Endothelial cell of umbilical vein (primary cell): ENCODE data around the gene BLOC1S4. TPM values are rescaled to one million over a fixed set of nuclear protein-coding genes. Genes with fewer than 3 reads are reported as not detected.

Experiments
- BruUV-seq: library from RNA; stranded (reverse); fragments of 400-500 nt; replicated peaks from 2 replicates; lab custom pipeline; 2021; lab: Mats Ljungman, UMichigan
- CTCF ChIA-PET: fragments of 300-600, 350-600 bp; sonication (Branson Sonifier 250); formaldehyde crosslinking; loops from one replicate; lab custom pipeline; 2021; ENCODE audit warnings: antibody characterized with exemption, inconsistent platforms; lab: Charles Lee
- POLR2A ChIA-PET: fragments of 300-600, 350-600 bp; sonication (Branson Sonifier 250); formaldehyde crosslinking; loops from one replicate; lab custom pipeline; 2021; ENCODE audit warnings: antibody characterized with exemption, inconsistent platforms; lab: Charles Lee
- DNase-seq: peaks from one replicate; pipeline ENCODE4 v3.0.0-alpha.2; 2011; ENCODE audit warnings: low read depth, low spot score
- FAIRE-seq: peaks from 2 replicates; lab custom pipeline; 2011; peaks lifted over from hg19 to GRCh38; lab: Jason Lieb, UNC
- H2AFZ ChIP-seq: 2 replicates; pipeline ENCODE4 v1.6.0; 2012; ENCODE audit warnings: low read depth, low read length, control low read depth, inconsistent platforms
- H3K27ac ChIP-seq: 2 replicates; pipeline ENCODE4 v1.5.1; 2011; ENCODE audit warnings: low read depth, mild to moderate bottlenecking, control low read depth, low read length, moderate library complexity; ENCODE audit not compliant: insufficient read depth
- H3K27me3 ChIP-seq, 2 experiments: 2 replicates each; pipeline versions ENCODE4 v1.6.0 to v1.6.1; 2011; ENCODE audit warnings: low read length in 2 of 2, mixed read lengths in 1 of 2; ENCODE audit not compliant: control insufficient read depth in 2 of 2, insufficient read depth in 2 of 2
- H3K36me3 ChIP-seq, 2 experiments: 2 replicates in 1 of 2; 3 replicates in 1 of 2; pipeline ENCODE4 v1.5.1; 2011; ENCODE audit warnings: low read length in 2 of 2, mild to moderate bottlenecking in 1 of 2, moderate library complexity in 1 of 2; ENCODE audit not compliant: control insufficient read depth in 2 of 2, insufficient read depth in 2 of 2; ENCODE audit errors: extremely low read depth in 1 of 2
- H3K4me1 ChIP-seq: 3 replicates; pipeline ENCODE4 v1.5.1; 2011; ENCODE audit warnings: mild to moderate bottlenecking, low read length; ENCODE audit not compliant: control insufficient read depth, insufficient read depth; ENCODE audit errors: extremely low read depth
- H3K4me2 ChIP-seq: 2 replicates; pipeline ENCODE4 v1.6.1; 2011; ENCODE audit warnings: low read length, control low read depth, mixed read lengths; ENCODE audit not compliant: insufficient read depth
- H3K4me3 ChIP-seq, 3 experiments: fragments of 200-600 bp in 1 of 3; sonication (generic), shearing (Covaris generic) in 1 of 3; replicated peaks in 1 of 3; 2 replicates each; pipeline ENCODE4 v1.5.1; 2011 to 2016; ENCODE audit warnings: control low read depth in 3 of 3, low read length in 3 of 3, mild to moderate bottlenecking in 2 of 3, inconsistent platforms in 1 of 3, low read depth in 1 of 3, moderate library complexity in 1 of 3; ENCODE audit not compliant: insufficient read depth in 1 of 3
- H3K79me2 ChIP-seq: 2 replicates; pipeline ENCODE4 v1.6.0; 2012; ENCODE audit warnings: low read length, inconsistent platforms; ENCODE audit not compliant: control insufficient read depth, insufficient read depth
- H3K9ac ChIP-seq: replicated peaks from 2 replicates; pipeline ENCODE3; 2011; ENCODE audit warnings: low read length, control low read depth; ENCODE audit not compliant: insufficient read depth; ENCODE audit errors: extremely low read depth
- H3K9me1 ChIP-seq: replicated peaks from 3 replicates; pipeline ENCODE4 v1.6.0; 2011; ENCODE audit warnings: mild to moderate bottlenecking, low read length; ENCODE audit not compliant: control insufficient read depth, insufficient read depth; ENCODE audit errors: extremely low read depth
- H3K9me3 ChIP-seq: replicated peaks from 2 replicates; pipeline ENCODE4 v1.5.1; 2012; ENCODE audit warnings: low read length, inconsistent platforms; ENCODE audit not compliant: control insufficient read depth, insufficient read depth
- H4K20me1 ChIP-seq: replicated peaks from 2 replicates; pipeline ENCODE3; 2011; ENCODE audit warnings: mild to moderate bottlenecking, low read length; ENCODE audit not compliant: control insufficient read depth, insufficient read depth; ENCODE audit errors: extremely low read depth
- FOS ChIP-seq: IDR thresholded peaks from 2 replicates; pipeline ENCODE4 v1.6.1; 2011; ENCODE audit warnings: mild to moderate bottlenecking, low read length, moderate library complexity, borderline replicate concordance; ENCODE audit not compliant: insufficient read depth
- GATA2 ChIP-seq: IDR thresholded peaks from 2 replicates; pipeline ENCODE4 v1.7.0; 2011; ENCODE audit warnings: low read depth, mild to moderate bottlenecking, moderate library complexity, mixed read lengths, low read length; ENCODE audit not compliant: insufficient read length, insufficient read depth
- JUN ChIP-seq: IDR thresholded peaks from 2 replicates; pipeline ENCODE4 v1.6.1; 2011; ENCODE audit warnings: borderline replicate concordance, low read depth; ENCODE audit not compliant: insufficient read length, insufficient read depth
- MAX ChIP-seq: IDR thresholded peaks from 2 replicates; pipeline ENCODE4 v1.6.1; 2011; ENCODE audit not compliant: insufficient read depth, insufficient read length
- MYC ChIP-seq: IDR thresholded peaks from one replicate; pipeline ENCODE4 v1.6.1; 2011; ENCODE audit warnings: mild to moderate bottlenecking, low read depth, low read length
- dilution Hi-C: fragments of 300-500 bp; cut with MboI; formaldehyde crosslinking; loops from one replicate; pipeline ENCODE4 v1.15.0; 2019; ENCODE audit warnings: low sequenced_read_pairs; ENCODE audit not compliant: extremely low pct_ligation_motif_present
- intact Hi-C: fragments of 100-400 bp; cut with micrococcal nuclease; formaldehyde crosslinking; loops from one replicate; pipeline ENCODE4 v1.10.0; 2022
- polyA plus RNA-seq, 4 experiments: library from polyadenylated mRNA; depleted of rRNA in 3 of 4; stranded (reverse) in 3 of 4; unstranded in 1 of 4; fragments of >200 nt; gene quantifications; 2 replicates each; pipeline versions ENCODE4 v1.2.1 to v1.2.3, GENCODE V29; 2011 to 2012; ENCODE audit warnings: missing spikeins in 1 of 4
- total RNA-seq: library from RNA; stranded (reverse); gene quantifications from 2 replicates; pipeline ENCODE4 v1.2.3, GENCODE V29; 2021

BLOC1S4 gene
- total and polyA plus RNA-seq, 2 donors (not counting 3 experiments of a cell fraction or from before 2014, with no cell fraction given) = 12.7 to 16.9 TPM

DNA sequence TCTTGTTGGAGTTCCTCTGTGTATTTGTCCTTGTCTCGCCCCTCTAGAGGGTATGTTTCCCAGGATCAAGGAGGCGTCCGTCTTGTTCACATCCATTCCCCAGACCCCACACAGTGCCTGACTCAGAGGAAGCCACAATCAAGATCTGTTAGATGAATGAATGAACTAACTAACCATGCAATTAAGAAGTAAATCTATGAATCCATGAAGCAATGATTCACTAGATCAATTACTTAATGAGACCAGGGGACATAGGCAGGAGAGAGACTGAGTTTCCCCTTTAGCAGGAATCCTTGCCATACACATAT, 11.9 kb downstream of the BLOC1S4 start:
- FAIRE-seq (no peak), DNase-seq (no peak)
- no peak for TF ChIP-seq JUN
- H3K27me3 ChIP-seq = no peaks in the 10 kb centered on the region
- ChIA-PET CTCF (interaction anchor here (1.7 kb wide), 1 partner anchor 146 kb away, joined by 6 read pairs; no protein-coding TSS in a partner anchor), POLR2A (no interaction called here)
- H2AFZ ChIP-seq = no peak overlapping the region
- no peaks in the 10 kb centered on the region for H3K9me3 ChIP-seq
- H3K4me1 ChIP-seq = peaks cover 2% of the 10 kb centered on the region
- no peak overlapping the region for H3K9ac ChIP-seq
- H3K9me1 ChIP-seq = no peaks in the 10 kb centered on the region
- no peak overlapping the region for H3K4me2 ChIP-seq
- dilution Hi-C loops = no loop called here
- H3K4me3 ChIP-seq = no peak overlapping the region
- intact Hi-C loops = no loop called here
- no peaks in the 10 kb centered on the region for H3K36me3 ChIP-seq
- H3K27ac ChIP-seq = no peak overlapping the region
- no peaks in the 10 kb centered on the region for H3K79me2 ChIP-seq
- no peaks in the 10 kb centered on the region for H4K20me1 ChIP-seq
- no TSS peak for BruUV-seq

DNA sequence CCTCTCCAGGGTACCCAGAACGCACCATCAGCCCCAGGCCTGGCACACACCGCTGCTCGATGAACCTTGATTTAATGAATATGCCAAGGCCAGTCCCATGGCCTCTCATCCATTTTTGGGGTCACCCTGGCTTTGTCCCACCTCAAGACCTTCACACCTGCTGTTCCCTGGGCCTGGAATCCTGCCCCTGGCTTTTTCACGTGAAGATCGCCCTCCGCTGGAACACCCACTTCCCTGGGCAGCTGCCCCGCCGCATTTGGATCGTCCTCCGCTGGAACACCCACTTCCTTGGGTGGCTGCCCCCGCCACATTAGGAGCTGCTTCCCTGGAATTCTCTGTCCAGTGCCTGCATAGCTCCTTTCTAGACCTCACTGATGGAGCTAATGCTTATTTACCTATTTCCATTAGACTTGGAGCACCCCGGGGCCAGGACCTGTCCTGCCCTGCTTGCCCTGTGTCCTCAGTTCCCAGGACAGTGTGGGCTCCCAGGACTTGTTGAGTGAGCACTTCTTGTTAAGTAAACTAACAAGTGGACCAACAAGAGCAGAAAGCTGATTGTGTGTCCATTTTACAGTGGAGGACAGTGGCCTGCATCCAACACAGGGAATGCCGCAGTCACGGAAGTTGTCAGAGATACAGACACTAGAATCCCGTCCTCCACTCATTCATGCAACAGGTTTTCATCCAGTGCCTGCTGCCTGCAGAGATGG, 12.5 kb downstream of the BLOC1S4 start:
- H3K79me2 ChIP-seq = no peaks in the 10 kb centered on the region
- intact Hi-C loops = no loop called here
- H3K4me1 ChIP-seq = peaks cover 3% of the 10 kb centered on the region
- FAIRE-seq (no peak), DNase-seq (no peak)
- H3K36me3 ChIP-seq = no peaks in the 10 kb centered on the region
- no peaks in the 10 kb centered on the region for H3K27me3 ChIP-seq
- H4K20me1 ChIP-seq = no peaks in the 10 kb centered on the region
- H3K9me3 ChIP-seq = no peaks in the 10 kb centered on the region
- H3K9ac ChIP-seq = no peak overlapping the region
- no peak overlapping the region for H2AFZ ChIP-seq
- TF ChIP-seq FOS (no peak), JUN (no peak), GATA2 (no peak), MAX (no peak), MYC (no peak)
- H3K9me1 ChIP-seq = no peaks in the 10 kb centered on the region
- H3K4me2 ChIP-seq = no peak overlapping the region
- ChIA-PET CTCF (interaction anchor here (1.0 to 2.9 kb wide), 2 partner anchors 9 to 145 kb away, joined by 3 to 15 read pairs; no protein-coding TSS in a partner anchor), POLR2A (no interaction called here)
- BruUV-seq = no TSS peak
- no peak overlapping the region for H3K27ac ChIP-seq
- dilution Hi-C loops = no loop called here
- no peak overlapping the region for H3K4me3 ChIP-seq
